Fibroblast of lung (primary cell): ENCODE results near the gene GRIK5.

Experiments
- EZH2 ChIP-seq: IDR thresholded peaks from 2 replicates; pipeline ENCODE4 v1.5.1; 2012; ENCODE audit warnings: low read length, control low read depth, mild to moderate bottlenecking; ENCODE audit errors: missing control alignments
- TF ChIP-seq, protein P1 (sequence below), 2 donors: IDR thresholded peaks in 1 of 2; conservative IDR thresholded peaks in 1 of 2; 1 replicate in 1 of 2; 2 replicates in 1 of 2; pipeline ENCODE4 v1.5.1; 2011 to 2012; ENCODE audit warnings: low read length in 2 of 2, control low read depth in 1 of 2, inconsistent platforms in 1 of 2, low read depth in 1 of 2, mild to moderate bottlenecking in 1 of 2

DNA sequence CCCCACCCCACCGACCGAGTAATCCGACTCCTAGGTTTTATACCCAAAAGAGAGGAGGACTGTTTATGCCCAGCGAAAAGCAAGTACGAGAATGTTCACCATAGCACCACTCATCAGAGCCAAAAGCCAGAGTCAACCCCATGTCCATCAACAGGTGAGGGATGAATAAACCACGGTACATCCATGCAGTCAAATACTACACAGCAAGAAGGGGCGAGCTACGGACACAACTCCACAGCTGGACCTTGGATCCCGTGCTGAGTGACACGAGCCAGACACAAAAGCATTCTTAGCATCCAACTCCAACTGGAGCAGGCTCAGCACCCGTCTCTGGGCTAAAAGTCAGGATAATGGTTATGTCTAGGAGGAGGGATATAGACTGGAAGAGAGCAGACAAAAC is 98.6 kb downstream of the GRIK5 start:
- TF ChIP-seq EZH2: no peak
- TF ChIP-seq, protein P1, sequence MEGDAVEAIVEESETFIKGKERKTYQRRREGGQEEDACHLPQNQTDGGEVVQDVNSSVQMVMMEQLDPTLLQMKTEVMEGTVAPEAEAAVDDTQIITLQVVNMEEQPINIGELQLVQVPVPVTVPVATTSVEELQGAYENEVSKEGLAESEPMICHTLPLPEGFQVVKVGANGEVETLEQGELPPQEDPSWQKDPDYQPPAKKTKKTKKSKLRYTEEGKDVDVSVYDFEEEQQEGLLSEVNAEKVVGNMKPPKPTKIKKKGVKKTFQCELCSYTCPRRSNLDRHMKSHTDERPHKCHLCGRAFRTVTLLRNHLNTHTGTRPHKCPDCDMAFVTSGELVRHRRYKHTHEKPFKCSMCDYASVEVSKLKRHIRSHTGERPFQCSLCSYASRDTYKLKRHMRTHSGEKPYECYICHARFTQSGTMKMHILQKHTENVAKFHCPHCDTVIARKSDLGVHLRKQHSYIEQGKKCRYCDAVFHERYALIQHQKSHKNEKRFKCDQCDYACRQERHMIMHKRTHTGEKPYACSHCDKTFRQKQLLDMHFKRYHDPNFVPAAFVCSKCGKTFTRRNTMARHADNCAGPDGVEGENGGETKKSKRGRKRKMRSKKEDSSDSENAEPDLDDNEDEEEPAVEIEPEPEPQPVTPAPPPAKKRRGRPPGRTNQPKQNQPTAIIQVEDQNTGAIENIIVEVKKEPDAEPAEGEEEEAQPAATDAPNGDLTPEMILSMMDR (conservative IDR thresholded peaks at IDR 0.05 in 1 of 2, IDR thresholded peaks at IDR 0.05 in 1 of 2; ENCODE audit: low read depth in 1 of 2, low read length in 2 of 2): no peak
